ENCODE results near the gene ZNF48.

ZNF48 gene

DNA sequence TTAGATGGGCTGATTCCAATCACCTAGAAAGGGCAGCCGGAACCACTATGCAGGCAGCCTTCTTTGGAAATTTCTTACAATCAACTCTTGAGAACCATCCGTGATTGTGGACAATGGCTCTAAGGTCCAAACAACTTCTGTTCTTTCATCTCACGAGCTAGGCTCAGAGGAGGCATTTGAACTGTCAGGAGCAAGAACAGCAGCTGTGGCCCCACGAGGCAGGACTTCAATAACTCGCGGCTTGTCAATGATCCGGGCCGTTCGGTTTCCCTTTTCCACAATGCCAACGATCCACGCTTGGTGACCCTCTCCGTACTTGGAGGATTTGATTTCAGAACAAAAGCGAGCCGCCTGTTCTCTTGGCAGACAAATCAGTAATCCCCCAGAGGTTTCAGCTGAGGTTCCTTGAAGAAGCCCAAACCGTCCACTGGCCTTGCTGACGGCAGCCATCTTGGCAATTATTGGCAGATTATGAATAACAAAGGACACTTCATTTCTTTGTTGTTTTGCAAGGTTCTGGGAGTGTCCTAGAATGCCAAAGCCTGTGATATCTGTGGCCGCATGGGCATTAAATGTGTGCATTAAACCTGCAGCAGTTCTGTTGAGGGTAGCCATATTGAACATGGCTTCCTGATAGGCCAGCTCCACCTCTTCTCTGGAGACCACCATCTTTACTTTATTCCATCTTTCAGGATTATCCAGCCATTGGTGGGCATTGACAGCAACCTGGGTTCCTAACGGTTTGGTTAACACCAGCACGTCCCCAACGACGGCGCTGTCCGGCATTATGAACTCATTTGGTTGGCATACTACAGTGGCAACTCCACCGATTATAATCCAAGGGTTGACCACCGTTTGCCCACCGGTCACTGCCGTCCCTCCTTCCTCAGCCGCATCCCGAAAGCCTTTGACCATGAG lies 49.3 kb downstream of the ZNF48 start:
- no peak for DNase-seq (ENCODE audit: low spot score)

DNA sequence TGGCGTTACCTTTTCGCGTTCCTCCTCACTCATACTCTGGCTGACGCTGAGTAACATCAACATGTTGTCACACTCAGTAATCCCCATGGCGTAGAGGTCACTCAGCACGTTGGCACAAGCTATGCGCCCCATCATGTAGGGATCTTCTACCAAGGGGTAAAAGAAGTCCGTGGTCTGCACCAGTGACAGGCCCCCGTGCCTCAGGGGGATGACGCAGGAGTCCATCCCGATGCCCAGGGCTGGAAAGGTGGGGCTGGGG lies 49.9 kb downstream of the ZNF48 start:
- no peak for DNase-seq (ENCODE audit: low spot score)

DNA sequence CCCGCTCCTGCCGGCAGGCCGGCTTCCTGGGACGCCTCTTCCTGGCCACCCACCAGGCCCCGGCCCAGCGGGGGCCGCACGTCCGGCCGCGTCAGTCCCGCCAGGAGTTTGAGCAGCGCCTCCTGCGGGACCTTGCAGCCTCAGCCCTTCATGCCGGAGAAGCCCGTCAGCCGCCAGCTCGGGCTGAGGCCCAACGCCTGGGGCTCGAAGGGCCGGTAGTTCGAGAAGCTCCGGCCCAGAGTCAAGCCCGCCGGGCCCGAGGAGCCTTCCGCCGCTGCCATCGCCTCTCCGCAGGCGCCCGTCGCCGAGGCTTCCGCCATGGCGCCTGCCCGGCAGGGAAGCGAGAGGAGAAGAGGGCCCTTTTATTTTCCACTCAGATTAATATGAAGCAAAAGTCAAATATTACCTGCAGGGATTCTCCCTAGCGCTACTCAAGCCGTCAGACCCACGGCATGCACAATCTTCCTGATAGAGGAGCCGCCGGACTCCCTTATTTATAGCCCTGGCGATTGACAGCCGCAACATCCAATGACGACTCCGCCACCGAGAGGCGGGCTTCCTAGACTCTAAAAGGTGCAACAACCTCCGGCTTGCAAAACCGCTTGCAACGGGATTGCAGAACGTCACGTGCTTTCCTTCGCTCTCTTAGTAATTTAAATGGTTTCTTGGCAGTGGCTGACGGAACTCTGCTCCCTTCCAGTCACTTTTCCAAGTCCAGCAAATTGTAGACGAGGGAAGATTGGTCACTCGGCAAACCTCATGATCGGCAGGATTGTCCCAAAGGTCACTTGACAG lies 50.4 kb downstream of the ZNF48 start, which contains the start of gene SEPHS2:
Gene SEPHS2, minus strand, starts transcription at position 467 of the 795 bp plus-strand sequence. Its CDS starts 147 bp downstream, at position 320.
- peak; percentile 96 for DNase-seq (ENCODE audit: low spot score)

DNA sequence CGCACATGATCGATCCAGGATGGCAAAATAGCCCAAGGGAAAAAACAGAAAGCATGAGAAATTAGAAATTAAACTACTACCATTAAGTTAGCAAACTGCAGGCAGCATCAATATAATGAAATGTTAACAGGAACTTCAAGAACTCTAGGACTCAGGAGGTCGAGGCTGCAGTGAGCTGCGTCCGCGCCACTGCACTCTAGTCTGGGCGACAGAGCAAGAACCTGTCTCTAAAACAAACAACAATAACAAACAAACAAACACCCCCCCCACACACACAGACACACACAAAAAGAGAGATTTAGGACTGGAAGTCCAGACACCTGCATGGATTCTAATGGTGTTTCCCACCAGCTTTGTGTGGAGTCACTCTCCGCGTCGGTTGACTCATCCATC lies 51.0 kb downstream of the ZNF48 start:
- no peak for DNase-seq (ENCODE audit: low spot score)

DNA sequence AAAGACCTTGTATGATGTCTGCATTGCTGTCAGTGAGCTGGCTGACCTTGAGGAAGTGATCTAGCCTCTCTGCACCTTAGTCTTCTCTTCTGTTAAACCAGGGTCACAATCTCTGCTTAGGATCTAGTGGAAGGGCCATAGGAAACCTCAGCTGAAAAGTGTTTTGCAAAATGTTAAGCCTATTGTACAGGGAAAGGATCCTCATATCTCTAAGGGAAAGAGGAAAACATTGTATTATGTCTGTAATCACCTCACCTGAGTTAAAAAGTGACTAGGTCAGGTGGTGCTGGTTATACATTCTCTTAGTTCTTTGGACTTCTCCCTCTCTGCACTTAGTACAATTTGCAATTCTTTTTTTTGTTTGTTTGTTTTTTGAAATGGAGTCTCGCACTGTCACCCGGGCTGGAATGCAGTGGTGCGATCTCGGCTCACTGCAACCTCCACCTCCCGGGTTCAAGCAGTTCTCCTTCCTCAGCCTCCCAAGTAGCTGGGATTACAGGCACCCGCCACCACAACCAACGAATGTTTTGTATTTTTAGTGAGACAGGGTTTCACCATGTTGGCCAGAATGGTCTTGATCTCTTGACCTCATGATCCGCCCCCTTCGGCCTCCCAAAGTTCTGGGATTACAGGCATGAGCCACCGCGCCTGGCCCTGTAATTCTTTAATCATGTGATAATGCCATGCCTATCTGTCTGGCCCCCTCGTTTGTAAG lies 52.4 kb downstream of the ZNF48 start:
- no peak for DNase-seq (ENCODE audit: low spot score)

DNA sequence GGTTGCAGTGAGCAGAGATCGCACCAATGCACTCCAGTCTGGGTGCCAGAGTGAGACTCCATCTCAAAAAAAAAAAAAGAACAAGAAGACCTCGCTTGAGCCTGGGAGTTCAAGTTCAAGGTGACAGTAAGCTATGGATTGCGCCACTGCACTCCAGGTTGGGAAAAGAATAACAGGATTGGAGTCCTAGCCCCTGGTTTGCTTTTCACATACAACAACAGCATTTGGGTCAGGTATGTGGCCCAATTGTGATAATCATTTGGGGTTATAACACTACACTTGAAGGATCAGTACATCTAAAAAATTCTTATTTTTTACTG lies 53.9 kb downstream of the ZNF48 start:
- DNase-seq (ENCODE audit: low spot score) = no peak
